ENCODE measurements around the gene ASGR2.

Gene ASGR2

GRCh38 chr17:7080456-7081041 lies 34.1 kb downstream of the ASGR2 start:
- no peak for DNase-seq (ENCODE audit: low read depth)
- TF ChIP-seq, protein P1, sequence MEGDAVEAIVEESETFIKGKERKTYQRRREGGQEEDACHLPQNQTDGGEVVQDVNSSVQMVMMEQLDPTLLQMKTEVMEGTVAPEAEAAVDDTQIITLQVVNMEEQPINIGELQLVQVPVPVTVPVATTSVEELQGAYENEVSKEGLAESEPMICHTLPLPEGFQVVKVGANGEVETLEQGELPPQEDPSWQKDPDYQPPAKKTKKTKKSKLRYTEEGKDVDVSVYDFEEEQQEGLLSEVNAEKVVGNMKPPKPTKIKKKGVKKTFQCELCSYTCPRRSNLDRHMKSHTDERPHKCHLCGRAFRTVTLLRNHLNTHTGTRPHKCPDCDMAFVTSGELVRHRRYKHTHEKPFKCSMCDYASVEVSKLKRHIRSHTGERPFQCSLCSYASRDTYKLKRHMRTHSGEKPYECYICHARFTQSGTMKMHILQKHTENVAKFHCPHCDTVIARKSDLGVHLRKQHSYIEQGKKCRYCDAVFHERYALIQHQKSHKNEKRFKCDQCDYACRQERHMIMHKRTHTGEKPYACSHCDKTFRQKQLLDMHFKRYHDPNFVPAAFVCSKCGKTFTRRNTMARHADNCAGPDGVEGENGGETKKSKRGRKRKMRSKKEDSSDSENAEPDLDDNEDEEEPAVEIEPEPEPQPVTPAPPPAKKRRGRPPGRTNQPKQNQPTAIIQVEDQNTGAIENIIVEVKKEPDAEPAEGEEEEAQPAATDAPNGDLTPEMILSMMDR (IDR thresholded peaks at IDR 0.05; ENCODE audit: low read depth, low read length, missing control alignments), result no peak
- no peak overlapping the region for H3K4me3 ChIP-seq (ENCODE audit: low read depth, low read length)

DNA sequence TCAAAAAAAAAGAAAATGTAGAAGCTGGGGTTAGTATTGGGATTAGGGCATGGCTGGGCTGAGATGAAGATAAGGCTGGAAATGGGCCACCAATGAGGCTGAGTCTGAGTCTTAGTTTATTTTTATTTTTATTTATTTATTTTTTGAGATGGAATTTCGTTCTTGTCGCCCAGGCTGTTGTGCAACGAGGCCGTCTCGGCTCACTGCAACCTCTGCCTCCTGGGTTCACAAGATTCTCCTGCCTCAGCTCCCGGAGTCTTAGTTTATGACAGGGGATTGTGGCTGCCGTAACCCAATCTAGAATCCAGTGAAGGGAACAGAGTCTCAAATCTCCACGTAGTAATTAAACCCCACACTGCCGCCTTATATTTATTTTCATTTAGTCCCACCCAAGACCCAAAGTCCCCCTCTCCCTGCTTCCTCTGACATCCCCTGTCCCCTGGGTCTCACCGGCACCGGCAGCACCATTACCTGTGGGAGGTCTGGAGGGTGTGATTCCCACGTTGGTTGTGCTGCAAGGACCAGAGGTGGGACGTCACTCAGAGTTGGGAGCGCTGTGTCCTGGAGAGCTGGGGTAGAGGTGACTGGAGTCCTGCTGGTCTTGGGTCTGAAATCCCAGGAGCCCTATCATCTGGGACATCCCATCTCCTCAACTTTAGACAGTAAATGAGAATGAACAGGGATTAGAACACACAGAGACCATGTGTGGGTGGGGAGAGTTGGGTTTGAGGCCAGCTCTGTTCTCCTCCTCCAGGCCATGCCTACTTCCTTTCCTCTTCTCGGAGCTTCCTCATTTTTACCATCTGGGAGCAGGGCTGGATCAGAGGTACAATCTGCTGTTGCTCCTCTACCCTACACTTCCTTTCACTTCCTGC lies 34.8 kb downstream of the ASGR2 start, which contains the start of gene CLEC10A:
Gene CLEC10A, minus strand, starts transcription at position 671 of the 875 bp plus-strand sequence. CDS start 1,439 bp downstream, outside the sequence.
- DNase-seq (ENCODE audit: low read depth), result no peak
- TF ChIP-seq, protein P1 (IDR thresholded peaks at IDR 0.05; ENCODE audit: low read depth, low read length, missing control alignments), result no peak
- H3K4me3 ChIP-seq (ENCODE audit: low read depth, low read length), result no peak within 1 kb of the TSS

DNA sequence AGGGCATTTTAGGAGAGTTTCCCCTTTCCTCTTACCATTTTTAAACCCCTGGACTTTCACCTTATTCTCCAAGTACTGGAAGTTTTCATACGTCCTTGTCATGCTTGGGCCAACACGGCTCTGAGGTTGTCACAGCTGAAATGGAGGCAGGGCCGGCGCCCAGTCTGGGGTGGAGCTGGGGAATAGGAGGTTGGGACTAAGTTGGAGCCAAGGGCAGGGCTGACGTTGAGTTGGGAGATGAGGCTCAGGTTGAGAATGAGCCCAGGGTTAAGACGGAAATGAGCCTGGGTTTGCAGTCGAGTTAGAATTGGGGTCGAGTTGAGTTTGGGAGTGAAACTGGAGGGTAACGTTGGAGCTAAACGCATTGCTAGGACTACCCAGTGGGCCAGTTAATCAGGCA lies 35.9 kb downstream of the ASGR2 start:
- TF ChIP-seq, protein P1 (IDR thresholded peaks at IDR 0.05; ENCODE audit: low read depth, low read length, missing control alignments), result no peak
- no peak overlapping the region for H3K4me3 ChIP-seq (ENCODE audit: low read depth, low read length)
- no peak for DNase-seq (ENCODE audit: low read depth)

- H3K4me3 ChIP-seq (ENCODE audit: low read depth, low read length), result no peak overlapping the region
- TF ChIP-seq, protein P1 (IDR thresholded peaks at IDR 0.05; ENCODE audit: low read depth, low read length, missing control alignments), result no peak
- DNase-seq (ENCODE audit: low read depth), result no peak
Measured at GRCh38 chr17:7077911-7078546, 36.6 kb downstream of the ASGR2 start.

- H3K4me3 ChIP-seq (ENCODE audit: low read depth, low read length), result no peak overlapping the region
- no peak for DNase-seq (ENCODE audit: low read depth)
- TF ChIP-seq, protein P1 (IDR thresholded peaks at IDR 0.05; ENCODE audit: low read depth, low read length, missing control alignments), result no peak
Measured at GRCh38 chr17:7074931-7075330, 39.7 kb downstream of the ASGR2 start.

- TF ChIP-seq, protein P1 (IDR thresholded peaks at IDR 0.05; ENCODE audit: low read depth, low read length, missing control alignments), result no peak
- no peak for DNase-seq (ENCODE audit: low read depth)
- no peak overlapping the region for H3K4me3 ChIP-seq (ENCODE audit: low read depth, low read length)
Measured at GRCh38 chr17:7072406-7072805, 42.2 kb downstream of the ASGR2 start.

All from GM12864 (cell line).